Mucosa of gallbladder (tissue), 1 donor: ENCODE results near the gene SIGLEC9. TPM values are rescaled to one million over a fixed set of nuclear protein-coding genes. Genes with fewer than 3 reads are reported as not detected.

Experiments
- total RNA-seq: library from RNA; stranded (reverse); gene quantifications from one replicate; pipeline ENCODE4 v1.2.1, GENCODE V29; 2021
- donor health status: DM: no; HTN: no; CAD: no.

The SIGLEC9 gene
- total RNA-seq, 1 donor from 2014 or later = 6.3 TPM

Other genes with a start within 250 kb of the SIGLEC9 start
- not detected for gene KLK4, start 213.5 kb upstream of the SIGLEC9 start, total RNA-seq
- not detected for gene KLK5, start 171.9 kb upstream of the SIGLEC9 start, total RNA-seq
- gene KLK6, start 155.3 kb upstream of the SIGLEC9 start, total RNA-seq = 1.5 TPM
- gene KLK7, start 141.0 kb upstream of the SIGLEC9 start, total RNA-seq = 0.14 TPM
- gene KLK8, start 123.3 kb upstream of the SIGLEC9 start, total RNA-seq = 2.4 TPM
- gene KLK10, start 105.2 kb upstream of the SIGLEC9 start, total RNA-seq = 42.8 TPM
- gene KLK11, start 98.3 kb upstream of the SIGLEC9 start, total RNA-seq = 274 TPM
- gene KLK12, start 89.9 kb upstream of the SIGLEC9 start, total RNA-seq = 0.78 TPM
- 2.0 TPM for gene KLK13, start 59.8 kb upstream of the SIGLEC9 start, total RNA-seq
- gene KLK14, start 42.0 kb upstream of the SIGLEC9 start, total RNA-seq = 0.63 TPM
- gene CTU1, start 16.5 kb upstream of the SIGLEC9 start, total RNA-seq = 12.1 TPM
- 3.5 TPM for gene SIGLEC7, start 17.4 kb downstream of the SIGLEC9 start, total RNA-seq
- gene CD33, start 100.2 kb downstream of the SIGLEC9 start, total RNA-seq = 8.3 TPM
- not detected for gene SIGLECL1, start 126.2 kb downstream of the SIGLEC9 start, total RNA-seq
- gene IGLON5, start 186.7 kb downstream of the SIGLEC9 start, total RNA-seq = 0.37 TPM
- gene VSIG10L, start 217.2 kb downstream of the SIGLEC9 start, total RNA-seq = 11.3 TPM
- gene ETFB, start 241.5 kb downstream of the SIGLEC9 start, total RNA-seq = 139 TPM
- gene CLDND2, start 244.1 kb downstream of the SIGLEC9 start, total RNA-seq = 0.92 TPM
- 7.4 TPM for gene NKG7, start 247.7 kb downstream of the SIGLEC9 start, total RNA-seq